Activated T-cell treated with anti-CD3 and anti-CD28 coated beads for 4 hours (primary cell): ENCODE data around the gene GPBP1L1.
"Not testable (repeated sequence)": the region's sequence is repeated elsewhere in the genome, so short reads cannot be mapped to it uniquely, and the experiment has no call there.

Source experiments
- DNase-seq: peaks from one replicate; pipeline ENCODE4 v3.0.0-alpha.2; 2020

Gene GPBP1L1

DNA sequence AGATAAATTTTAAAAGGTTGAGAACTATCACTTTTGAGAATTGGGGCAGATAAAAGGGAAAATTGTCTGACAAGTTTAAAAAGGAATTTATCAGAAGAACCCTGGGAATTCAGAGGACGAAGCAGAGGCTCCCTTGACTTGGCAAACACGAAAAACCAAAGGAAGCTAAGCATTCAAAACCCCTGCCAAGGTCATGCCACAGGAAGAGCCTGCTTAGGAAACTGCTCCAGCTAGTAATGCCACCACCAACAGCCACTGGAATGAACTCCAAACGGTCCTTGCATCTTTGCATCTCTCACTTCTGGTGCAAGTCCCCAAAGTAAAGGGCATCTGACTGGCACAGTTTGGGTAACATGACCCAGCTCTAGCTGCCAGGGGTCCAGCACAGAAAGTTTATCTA lies 7.2 kb downstream of the GPBP1L1 start:
- DNase-seq, result no peak

DNA sequence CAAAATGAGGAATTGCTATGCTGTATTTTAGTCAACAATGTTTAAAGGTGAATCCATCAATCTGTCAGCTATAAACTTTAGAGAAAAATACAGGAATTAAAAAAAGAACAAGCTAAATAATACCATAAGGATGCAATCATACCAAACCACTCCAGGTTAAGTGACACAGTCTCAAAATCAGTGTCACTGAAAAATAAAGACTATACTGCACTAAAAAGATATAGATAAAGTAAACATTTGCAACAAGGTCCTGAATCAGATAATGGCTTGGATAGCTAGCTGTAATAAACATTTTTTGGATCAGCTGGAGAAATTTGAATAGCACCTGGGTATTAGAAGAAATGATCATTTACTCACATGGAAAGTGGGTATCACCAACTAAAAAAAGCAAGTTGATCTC lies 7.8 kb downstream of the GPBP1L1 start:
- DNase-seq, result no peak

DNA sequence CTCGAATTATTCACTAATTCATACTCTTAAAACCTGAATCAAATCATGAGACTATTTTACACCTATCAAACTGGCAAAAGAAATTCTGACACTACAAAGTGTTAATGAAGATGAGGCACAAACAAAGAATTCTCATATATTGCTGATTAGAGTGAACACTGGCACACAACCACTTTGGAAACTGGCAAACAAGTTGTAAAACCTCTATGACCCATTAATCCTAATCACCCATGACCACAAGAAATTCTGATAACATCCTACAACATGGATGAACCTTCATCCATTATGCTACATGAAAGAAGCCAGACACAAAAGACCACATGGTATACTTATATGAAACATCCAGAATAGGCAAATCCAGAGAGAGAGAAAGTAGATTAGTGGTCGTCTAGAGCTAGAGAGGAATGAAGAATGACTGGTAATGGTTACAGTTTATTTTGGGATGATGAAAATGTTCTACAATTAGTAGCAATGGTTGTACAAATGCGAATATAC lies 8.5 kb downstream of the GPBP1L1 start:
- DNase-seq, result no peak

DNA sequence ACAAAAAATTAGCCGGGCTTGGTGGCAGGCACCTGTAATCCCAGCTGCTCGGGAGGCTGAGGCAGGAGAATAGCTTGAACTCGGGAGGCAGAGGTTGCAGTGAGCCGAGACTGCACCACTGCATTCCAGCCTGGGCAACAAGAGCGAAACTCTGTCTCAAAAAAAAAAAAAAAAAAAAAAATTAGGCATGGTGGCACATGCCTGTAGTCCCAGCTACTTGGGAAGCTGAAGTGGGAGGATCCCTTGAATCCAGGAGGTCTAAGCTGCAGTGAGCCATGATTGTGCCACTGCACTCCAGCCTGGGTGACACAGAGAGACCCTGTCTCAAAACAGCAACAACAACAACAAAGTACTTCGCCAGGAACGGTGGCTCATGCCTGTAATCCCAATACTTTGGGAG lies 9.8 kb downstream of the GPBP1L1 start:
- DNase-seq, result not testable (repeated sequence)

DNA sequence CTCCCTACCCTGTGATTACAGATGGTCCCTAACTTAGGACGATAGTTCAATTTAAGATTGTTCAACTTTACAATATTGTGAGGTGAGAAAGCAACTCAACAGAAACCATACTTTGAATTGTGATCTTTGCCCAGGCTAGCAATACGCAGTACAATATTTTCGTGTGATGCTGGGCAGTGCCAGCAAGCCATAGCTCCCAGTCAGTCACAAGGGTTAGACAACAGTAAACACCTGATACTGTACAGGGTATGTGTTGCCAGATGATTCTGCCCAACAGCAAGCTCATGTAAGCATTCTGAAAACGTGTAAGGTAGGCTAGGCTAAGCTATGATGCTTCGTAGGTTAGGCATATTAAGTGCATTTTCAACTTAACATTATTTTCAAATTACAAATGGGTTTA lies 11.9 kb downstream of the GPBP1L1 start:
- DNase-seq, result no peak

DNA sequence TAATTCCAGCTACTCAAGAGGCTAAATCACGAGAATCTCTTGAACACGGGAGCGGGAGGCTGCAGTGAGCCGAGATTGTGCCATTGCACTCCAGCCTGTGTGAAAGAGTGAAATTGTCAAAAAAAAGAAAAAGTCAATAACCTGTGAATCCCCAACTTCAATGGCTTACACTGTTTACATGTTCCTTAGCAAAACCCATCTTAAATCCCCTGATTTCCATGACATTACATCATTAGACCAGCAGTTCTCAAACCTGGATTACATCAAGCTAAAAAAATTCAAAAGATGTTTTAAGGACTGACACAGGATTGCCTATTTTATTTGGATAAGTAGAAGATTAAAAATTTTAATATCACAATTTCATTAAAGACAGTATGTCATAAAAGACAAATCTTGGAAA lies 12.4 kb downstream of the GPBP1L1 start:
- DNase-seq, result no peak

DNA sequence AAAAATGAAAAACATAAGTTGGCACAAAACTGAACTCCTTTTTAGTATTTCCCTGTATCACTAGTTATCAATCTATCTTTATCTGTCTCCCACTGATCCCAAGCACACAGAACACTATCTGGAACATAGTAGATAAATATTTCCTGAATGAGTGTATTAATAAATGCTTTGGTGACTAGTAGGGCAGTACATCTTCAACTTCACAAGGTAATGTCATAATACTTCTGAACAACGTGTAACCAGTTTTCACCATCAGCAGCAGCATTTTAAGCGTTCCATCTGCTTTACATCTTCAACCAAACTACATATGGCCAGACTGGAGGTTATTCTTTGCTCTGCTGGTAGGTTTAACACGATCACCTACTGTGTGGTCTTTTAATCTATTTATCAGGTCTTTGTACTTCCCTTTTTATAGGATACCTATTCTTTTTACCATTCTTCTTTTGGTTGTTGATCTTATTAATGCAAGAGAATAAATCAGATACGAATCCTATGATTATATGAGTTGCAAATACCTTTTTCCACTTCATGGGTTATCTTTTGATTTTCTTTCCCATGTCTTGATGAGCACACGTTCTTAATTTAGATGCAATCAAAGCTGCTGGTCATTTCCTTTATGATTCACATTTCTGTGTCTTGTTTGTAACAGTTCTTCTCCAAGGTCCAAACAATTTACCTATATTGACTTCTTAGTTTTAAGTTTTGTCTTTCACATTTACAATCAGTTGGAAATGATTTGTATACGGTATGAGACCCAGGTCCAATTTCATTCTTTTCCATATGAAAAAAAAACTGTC lies 16.3 kb downstream of the GPBP1L1 start:
- no peak for DNase-seq

DNA sequence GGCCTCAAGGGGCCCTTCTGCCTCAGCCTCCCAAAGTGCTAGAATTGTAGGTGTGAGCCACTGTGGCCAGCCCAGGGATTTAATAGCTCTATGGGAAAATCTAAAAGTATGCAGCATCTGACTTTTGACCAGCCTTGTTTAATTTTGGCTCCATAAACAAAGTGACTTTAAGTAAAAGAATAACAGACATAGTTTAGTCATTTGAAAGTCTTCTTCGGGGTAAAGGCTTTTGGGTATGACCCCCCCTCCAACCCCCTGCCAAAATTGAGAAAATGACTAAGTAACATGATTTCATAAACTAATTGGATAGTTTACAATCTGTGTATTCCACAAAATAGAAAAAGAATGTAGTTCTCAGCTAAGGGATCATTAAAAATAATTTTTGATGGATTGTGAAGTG lies 17.0 kb downstream of the GPBP1L1 start:
- no peak for DNase-seq

DNA sequence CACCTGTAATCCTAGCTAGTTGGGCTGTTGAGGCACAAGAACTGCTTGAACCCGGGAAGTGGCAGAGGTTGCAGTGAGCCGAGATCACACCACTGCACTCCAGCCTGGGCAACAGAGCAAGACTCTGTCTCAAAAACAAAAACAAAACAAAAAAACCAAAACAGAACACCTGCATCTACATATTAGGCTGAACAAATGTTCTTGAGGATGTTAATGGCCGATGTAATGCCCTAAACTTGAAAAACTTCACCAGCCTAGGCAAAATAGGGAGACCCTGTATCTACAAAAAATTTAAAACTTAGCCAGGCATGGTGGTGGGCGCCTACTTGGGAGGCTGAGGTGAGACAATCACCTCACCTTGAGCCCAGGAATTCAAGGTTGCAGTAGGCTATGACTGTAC lies 17.8 kb downstream of the GPBP1L1 start:
- DNase-seq, result no peak

DNA sequence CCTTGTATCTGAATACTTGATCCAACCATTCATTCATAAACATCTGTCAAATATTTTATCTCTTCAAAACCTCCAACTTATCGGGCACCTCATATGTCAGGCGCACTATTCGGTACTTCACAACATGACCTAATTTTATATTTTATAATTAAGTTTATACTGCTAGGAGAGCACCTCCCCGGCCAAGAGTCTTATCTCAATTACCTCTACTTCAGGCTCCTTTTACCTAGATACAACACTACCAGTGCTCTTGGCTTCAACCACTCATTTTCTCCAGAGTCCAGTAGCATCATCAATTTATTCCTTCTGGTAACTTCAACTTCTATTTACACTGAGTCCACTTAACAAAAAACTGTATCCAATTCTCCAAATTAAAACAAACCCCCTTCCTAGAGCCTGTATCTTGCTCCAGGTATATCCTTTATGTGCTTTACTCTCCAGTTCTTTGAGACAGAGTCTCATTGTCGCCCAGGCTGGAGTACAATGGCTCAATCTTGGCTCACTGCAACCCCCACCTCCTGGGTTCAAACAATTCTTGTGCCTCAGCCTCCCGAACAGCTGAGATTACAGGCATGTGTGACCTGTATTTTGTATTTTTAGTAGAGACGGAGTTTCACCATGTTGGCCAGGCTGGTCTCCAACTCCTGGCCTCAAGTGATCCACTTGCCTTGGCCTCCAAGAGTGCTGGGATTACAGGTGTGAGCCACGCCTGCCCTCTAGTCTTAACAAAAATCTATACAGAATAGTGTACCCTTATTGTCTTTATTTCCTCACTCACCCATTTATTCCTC lies 18.8 kb downstream of the GPBP1L1 start:
- DNase-seq, result no peak

DNA sequence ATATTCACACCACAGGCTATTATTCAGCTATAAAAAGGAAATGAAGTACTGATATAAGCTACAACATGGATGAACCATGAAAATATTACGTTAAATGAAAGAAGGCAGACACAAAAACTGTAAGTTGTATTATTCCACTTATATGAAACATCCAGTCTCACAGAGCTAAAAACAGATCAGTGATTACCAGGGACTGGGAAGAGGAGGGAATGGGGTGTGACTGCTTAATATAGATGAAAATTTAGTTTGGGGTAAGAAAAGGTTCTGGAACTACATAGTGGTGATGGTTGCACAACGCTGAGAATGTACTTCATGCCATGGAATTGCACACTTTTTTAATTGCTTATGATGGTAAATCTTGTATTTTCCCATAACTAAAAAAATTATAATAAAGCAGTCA lies 19.5 kb downstream of the GPBP1L1 start:
- DNase-seq, result no peak

DNA sequence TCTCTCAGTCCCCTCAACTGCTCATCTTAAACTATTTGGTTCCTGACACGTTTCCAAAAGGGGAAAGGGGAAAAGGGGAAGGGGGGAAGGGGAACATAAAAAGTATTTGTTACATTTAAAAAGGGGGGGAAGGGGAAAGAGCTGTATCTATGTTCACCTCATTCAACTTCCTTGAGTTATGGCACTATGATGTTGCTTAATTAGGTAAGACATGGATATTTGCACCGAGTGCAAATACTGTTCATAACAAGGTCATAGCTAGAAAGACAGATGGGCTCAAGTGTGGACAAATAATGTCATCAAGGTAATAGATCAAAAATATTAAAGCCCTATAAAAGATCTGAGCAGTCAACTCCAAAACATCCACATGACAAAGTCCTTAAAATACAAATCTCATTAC lies 26.0 kb downstream of the GPBP1L1 start:
- no peak for DNase-seq

DNA sequence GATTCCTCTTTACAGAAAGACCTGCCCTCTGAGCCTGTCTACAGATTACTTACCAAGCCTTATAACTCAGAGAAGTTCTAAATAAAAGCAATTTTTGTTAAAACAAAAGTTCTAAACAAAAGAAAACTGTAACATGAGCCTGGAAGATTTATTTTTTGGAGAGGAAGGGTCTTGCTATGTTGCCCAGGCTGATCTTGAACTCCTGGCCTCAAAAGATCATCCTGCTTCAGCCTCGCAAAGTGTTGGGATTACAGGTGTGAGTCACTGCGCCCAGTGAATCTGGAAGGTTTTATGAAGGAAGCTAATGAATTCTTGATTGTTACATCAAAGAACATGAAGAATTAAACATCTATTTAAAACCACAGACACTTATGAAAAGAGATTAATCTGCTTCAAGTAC lies 27.1 kb downstream of the GPBP1L1 start:
- DNase-seq, result no peak

DNA sequence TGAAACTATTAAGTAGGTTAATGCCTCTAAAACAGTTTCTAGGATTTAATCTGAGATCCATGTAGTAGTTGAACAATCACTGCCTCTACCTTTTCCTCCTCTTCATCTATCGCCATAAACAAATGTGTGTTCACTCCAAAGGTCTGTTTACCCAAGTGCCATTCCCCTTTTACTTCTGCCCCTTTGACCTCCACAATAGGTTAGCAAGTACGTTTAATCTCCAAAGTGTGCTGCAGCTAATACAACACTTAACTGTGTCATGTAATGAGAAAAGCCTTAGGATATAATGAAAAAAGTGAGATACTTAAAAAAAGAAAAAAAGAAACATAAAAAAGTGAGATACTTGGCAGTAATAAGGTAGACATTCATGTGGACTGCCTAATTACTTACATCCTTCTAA lies 28.2 kb downstream of the GPBP1L1 start:
- DNase-seq, result no peak

DNA sequence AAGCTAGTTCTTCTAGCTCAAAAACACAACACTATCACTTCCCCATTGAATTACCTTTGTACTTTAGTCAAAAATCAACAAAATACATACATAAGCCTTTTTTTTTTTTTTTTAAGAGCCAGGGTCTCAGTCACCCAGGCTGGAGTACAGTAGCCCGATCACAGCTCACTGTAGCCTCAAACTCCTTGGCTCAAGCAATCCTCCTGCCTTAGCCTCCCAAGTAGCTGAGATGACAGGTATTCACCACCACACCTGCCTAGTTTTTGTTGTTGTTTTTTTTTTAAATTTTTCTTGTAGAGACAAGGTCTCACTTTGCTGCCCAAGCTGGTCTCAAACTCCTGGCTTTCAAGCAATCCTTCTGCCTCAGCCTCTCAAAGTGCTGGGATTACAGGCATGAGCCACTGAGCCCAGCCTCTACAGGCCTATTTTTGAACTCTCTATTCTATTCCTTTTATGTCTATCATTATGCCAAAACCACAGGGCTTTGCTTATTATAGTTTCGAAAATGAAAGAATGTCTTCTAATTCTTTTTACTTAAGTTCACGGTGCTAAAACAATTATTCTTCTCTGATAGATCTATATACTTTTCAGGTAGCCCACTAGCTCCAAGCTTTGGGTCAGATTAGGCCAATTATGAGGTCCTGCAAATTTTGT lies 29.6 kb downstream of the GPBP1L1 start:
- DNase-seq, result no peak

DNA sequence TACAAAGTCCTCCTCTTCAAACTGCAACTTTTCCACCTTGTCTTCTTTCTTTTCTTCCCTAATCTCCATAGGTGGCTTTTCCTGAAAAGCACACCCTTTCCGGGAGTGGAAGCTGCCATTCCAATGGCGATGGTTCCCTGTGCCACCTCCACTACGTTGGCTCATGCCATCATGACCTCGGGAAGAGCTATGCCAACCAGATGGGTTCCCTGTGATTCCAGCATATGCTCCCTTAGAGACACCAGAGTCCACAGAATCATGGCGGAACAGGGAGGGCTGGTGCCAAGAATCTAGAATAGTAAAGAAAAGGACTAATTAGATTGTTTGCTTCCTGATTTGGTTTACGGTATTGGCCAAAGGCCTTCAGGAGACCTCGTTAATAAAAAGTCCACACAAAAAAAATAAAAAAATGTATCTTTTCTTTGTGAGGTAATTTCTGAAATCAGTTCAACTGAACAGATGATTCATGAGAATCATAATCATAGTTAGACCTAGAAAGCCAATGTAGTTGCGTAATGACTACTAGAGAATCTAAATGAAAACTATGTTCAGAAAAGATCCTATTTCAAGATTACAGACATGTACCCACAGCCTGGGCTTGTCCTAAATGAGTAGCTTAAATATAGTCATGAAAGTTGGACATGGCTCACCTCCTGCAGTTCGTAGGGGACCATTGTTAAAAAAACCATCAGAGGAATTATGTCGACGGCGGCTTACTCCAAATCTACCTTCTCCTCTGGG lies 31.6 kb downstream of the GPBP1L1 start:
- DNase-seq, result no peak

DNA sequence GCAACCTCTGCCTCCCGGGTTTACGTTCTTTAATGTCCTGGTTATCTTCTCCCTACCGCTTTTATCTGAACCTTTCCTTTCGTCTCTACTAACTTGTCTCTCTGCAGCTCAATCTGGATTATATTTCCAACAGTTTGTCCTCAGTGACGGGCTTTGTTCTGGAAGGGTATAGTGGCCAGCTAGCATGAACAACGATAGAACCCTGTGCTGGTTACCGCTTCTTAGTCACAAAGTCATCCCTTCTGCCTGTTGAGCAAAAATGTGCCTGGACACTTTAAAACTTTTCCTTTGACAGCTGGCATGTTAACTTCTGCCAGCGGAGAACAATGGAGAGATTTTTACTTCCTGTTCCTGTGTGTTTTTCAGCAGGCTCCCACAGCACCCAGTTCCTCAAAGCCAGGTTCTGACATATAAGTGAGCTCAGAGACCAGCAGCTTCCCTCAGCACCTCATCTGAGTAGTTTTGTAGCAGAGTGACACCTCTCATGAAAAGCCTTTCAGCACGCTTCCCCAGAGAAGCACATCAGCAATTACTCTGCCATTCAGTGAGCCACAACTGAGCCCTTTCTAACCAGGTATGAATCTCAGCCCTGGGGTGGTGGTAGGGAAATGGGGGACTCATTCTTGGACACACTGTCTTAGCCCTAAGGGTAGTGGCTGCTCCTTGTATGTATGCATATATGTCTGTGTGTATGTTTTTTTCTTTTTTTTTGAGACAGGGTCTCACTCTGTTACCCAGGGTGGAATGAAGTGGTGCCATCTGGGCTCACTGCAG lies 38.9 kb downstream of the GPBP1L1 start:
- DNase-seq, result no peak

DNA sequence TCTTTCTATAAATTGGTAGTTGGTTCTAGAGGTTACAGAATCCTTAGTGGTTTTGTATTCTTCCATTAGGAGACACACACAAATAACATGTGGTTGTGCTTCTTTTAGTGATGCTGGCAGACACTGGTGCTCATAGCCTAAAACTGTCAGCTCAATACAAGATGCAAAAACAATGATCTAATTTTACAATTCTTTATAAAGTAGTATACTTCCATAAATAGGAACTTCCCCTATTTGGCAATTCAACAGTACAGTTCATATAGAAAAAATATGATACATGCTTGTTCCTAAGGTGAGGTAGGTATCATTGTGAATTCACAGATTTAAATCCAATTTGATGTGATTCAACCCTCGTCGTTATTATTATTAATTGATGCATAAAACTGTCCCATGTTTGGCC lies 41.7 kb downstream of the GPBP1L1 start:
- no peak for DNase-seq

DNA sequence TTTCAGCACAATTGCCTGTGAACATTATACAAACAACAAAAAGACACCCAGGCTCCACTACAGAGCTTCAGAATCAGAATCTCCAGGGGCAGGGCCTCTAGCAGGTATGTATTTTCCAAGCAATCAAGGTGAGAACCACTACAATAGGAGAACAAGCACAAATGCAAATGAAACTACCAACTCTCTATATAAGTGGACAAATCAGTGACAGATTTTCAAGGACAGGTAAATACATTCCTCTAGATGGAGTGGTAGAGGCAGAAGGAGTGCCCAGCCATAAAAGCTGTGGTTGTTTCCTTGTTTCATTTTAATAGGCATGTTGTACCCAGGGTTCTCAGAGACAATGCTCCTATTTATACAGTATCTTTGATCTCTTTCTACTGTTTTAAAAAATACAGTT lies 42.4 kb downstream of the GPBP1L1 start:
- no peak for DNase-seq

DNA sequence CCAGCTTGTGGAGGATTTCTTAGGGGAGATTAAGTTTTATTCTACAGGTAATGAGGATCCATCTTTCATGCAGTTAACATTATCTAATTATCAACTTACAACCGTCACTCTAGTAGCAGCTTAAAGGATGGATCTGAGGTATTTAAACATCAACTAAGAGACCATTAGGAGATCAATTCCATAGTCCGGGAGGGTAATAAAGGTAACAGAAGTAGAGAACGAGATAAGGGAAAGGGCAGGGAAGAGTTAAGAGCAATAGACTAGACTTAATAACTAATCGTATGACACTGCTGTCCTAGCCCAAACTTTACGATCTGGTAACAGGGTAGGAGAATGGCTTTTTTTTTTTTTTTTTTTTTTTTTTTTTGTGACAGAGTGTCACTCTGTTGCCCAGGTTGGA lies 43.0 kb downstream of the GPBP1L1 start:
- no peak for DNase-seq

DNA sequence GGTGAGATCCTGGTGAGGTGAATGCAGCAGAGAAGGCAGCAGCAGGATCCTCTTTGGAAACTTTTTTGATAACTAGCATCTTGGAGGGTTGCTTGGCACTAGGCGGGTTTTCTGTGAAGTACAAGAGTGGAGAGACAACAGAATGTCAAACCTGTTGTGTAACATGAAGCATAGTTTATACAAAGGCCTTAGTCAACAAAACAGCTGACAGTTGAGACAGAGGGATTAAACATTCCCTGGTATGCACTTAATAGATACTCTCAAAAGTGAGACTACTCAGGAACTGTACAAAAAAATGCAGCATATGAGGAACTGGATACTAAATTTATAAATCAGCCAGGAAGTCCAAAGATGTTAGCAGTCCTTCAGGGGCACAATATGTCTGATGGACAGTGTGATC lies 46.0 kb downstream of the GPBP1L1 start:
- no peak for DNase-seq

DNA sequence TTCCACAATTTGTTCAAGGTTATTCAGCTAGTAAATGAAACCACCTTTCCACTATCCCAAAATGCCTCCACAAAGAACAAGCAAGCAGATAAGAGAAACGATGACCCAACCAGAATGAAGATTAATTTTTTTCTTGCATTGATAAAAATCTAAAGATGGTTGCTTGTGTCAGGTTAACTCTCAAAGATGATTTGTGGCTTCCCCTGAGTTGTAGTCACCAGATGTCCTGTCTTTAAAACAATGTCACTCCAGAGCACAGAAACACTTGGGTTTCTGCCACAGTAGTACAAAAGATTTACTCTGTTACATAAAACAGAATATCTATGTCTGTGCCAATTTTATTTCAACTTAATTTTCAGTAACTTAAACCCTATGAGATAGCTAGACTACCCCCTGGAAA lies 51.1 kb downstream of the GPBP1L1 start:
- DNase-seq, result no peak
